WTC11 (cell line): ENCODE results near the gene LTBP2. TPM values are rescaled to one million over a fixed set of nuclear protein-coding genes. Genes with fewer than 3 reads are reported as not detected.

Source experiments
- ATAC-seq: fragments of 200-7000 bp; cut with Tn5 transposase; 2 replicates; pipeline ENCODE4 v1.10.0; 2021; ENCODE audit warnings: mild to moderate bottlenecking, moderate library complexity
- CTCF ChIA-PET: fragments of 300-600 bp; sonication (Branson Sonifier 250); formaldehyde crosslinking; loops from one replicate; lab custom pipeline; 2021; ENCODE audit warnings: antibody characterized with exemption; lab: Charles Lee
- POLR2A ChIA-PET: fragments of 350-600 bp; sonication (Branson Sonifier 250); formaldehyde crosslinking; loops from one replicate; lab custom pipeline; 2021; ENCODE audit warnings: antibody characterized with exemption; lab: Charles Lee
- DNase-seq: peaks from one replicate; pipeline ENCODE4 v3.0.0; 2021; ENCODE audit warnings: low spot score
- H3K27ac Mint-ChIP-seq: 2 replicates; pipeline ENCODE4 v1.8.0; 2021; ENCODE audit warnings: mixed read lengths
- H3K27me3 Mint-ChIP-seq: 2 replicates; pipeline ENCODE4 v1.8.0; 2021; ENCODE audit warnings: low read depth, mild to moderate bottlenecking, moderate library complexity, mixed read lengths
- H3K36me3 Mint-ChIP-seq: 2 replicates; pipeline ENCODE4 v1.8.0; 2021; ENCODE audit warnings: mixed read lengths
- H3K4me1 Mint-ChIP-seq: 2 replicates; pipeline ENCODE4 v1.8.0; 2022; ENCODE audit warnings: mixed read lengths
- H3K4me3 Mint-ChIP-seq: 2 replicates; pipeline ENCODE4 v1.8.0; 2021; ENCODE audit warnings: mild to moderate bottlenecking, moderate library complexity, mixed read lengths
- H3K9me3 Mint-ChIP-seq: 2 replicates; pipeline ENCODE4 v1.8.0; 2021; ENCODE audit warnings: mixed read lengths
- ARID4B ChIP-seq: sonication (generic); formaldehyde crosslinking; IDR thresholded peaks from 2 replicates; pipeline ENCODE4 v1.8.0; 2023; ENCODE audit warnings: missing genetic modification reagents, mild to moderate bottlenecking, borderline replicate concordance
- ATF1 ChIP-seq: sonication (generic); formaldehyde crosslinking; IDR thresholded peaks from 2 replicates; pipeline ENCODE4 v1.8.1; 2023; ENCODE audit warnings: mild to moderate bottlenecking, moderate library complexity, missing genetic modification reagents
- E2F1 ChIP-seq: sonication (generic); formaldehyde crosslinking; IDR thresholded peaks from 2 replicates; pipeline ENCODE4 v1.8.0; 2022; ENCODE audit warnings: mild to moderate bottlenecking, missing genetic modification reagents
- EMX1 ChIP-seq: fragments of 250-450 bp; sonication (Bioruptor Pico); IDR thresholded peaks from 2 replicates; pipeline ENCODE4 v1.8.0; 2021; ENCODE audit warnings: mild to moderate bottlenecking
- ETV6 ChIP-seq: sonication (generic); formaldehyde crosslinking; IDR thresholded peaks from 2 replicates; pipeline ENCODE4 v1.8.1; 2022; ENCODE audit warnings: mild to moderate bottlenecking, missing genetic modification reagents
- HMGA2 ChIP-seq: fragments of 250-450 bp; sonication (Bioruptor Pico); IDR thresholded peaks from 2 replicates; pipeline ENCODE4 v1.4.0; 2021; ENCODE audit warnings: mild to moderate bottlenecking, moderate library complexity
- JAZF1 ChIP-seq: fragments of 250-450 bp; sonication (Bioruptor Pico); IDR thresholded peaks from 2 replicates; pipeline ENCODE4 v1.9.0; 2021; ENCODE audit warnings: moderate library complexity, mild to moderate bottlenecking, inconsistent platforms
- NR2C2 ChIP-seq: sonication (generic); formaldehyde crosslinking; IDR thresholded peaks from 2 replicates; pipeline ENCODE4 v1.8.0; 2022; ENCODE audit warnings: mild to moderate bottlenecking, missing genetic modification reagents
- NR3C1 ChIP-seq: sonication (generic); formaldehyde crosslinking; conservative IDR thresholded peaks from 2 replicates; pipeline ENCODE4 v1.8.1; 2023; ENCODE audit warnings: low read depth, mild to moderate bottlenecking, missing genetic modification reagents
- OVOL2 ChIP-seq: fragments of 250-450 bp; sonication (Bioruptor Pico); IDR thresholded peaks from 2 replicates; pipeline ENCODE4 v1.9.0; 2021; ENCODE audit warnings: mild to moderate bottlenecking, borderline replicate concordance
- STAT6 ChIP-seq: sonication (generic); formaldehyde crosslinking; conservative IDR thresholded peaks from 2 replicates; pipeline ENCODE4 v1.8.1; 2023; ENCODE audit warnings: mild to moderate bottlenecking, low read depth, missing genetic modification reagents, moderate library complexity
- TP53 ChIP-seq: sonication (generic); formaldehyde crosslinking; IDR thresholded peaks from 2 replicates; pipeline ENCODE4 v1.8.1; 2023; ENCODE audit warnings: mild to moderate bottlenecking, missing genetic modification reagents
- USF1 ChIP-seq: sonication (generic); formaldehyde crosslinking; IDR thresholded peaks from 2 replicates; pipeline ENCODE4 v1.8.0; 2022; ENCODE audit warnings: mild to moderate bottlenecking, missing genetic modification reagents
- ZMAT4 ChIP-seq: fragments of 250-450 bp; sonication (Bioruptor Pico); IDR thresholded peaks from 2 replicates; pipeline ENCODE4 v1.9.0; 2021; ENCODE audit warnings: mild to moderate bottlenecking
- ZNF138 ChIP-seq: sonication (generic); formaldehyde crosslinking; conservative IDR thresholded peaks from 2 replicates; pipeline ENCODE4 v1.8.1; 2022; ENCODE audit warnings: mild to moderate bottlenecking, moderate library complexity, missing genetic modification reagents
- ZNF232 ChIP-seq: sonication (generic); formaldehyde crosslinking; IDR thresholded peaks from 2 replicates; pipeline ENCODE4 v1.8.0; 2022; ENCODE audit warnings: mild to moderate bottlenecking, missing genetic modification reagents
- ZNF281 ChIP-seq: sonication (generic); formaldehyde crosslinking; IDR thresholded peaks from 2 replicates; pipeline ENCODE4 v1.8.0; 2023; ENCODE audit warnings: mild to moderate bottlenecking, missing genetic modification reagents
- ZNF423 ChIP-seq: fragments of 250-450 bp; sonication (Bioruptor Pico); IDR thresholded peaks from 2 replicates; pipeline ENCODE4 v2.1.2; 2022; ENCODE audit warnings: mild to moderate bottlenecking, moderate library complexity
- ZNF512 ChIP-seq: sonication (generic); formaldehyde crosslinking; IDR thresholded peaks from 2 replicates; pipeline ENCODE4 v1.8.1; 2022; ENCODE audit warnings: missing genetic modification reagents, borderline replicate concordance
- total RNA-seq: library from RNA; stranded (reverse); gene quantifications from 3 replicates; pipeline ENCODE4 v1.2.3, GENCODE V29; 2021

Gene LTBP2
- total RNA-seq, 1 experiment from 2014 or later, result 1.2 TPM

GRCh38 chr14:74599946-74600345 is 12.1 kb downstream of the LTBP2 start (continued):
- no peak for TF ChIP-seq NR2C2 (CRISPR knock-in tag)
- TF ChIP-seq ATF1 (CRISPR knock-in tag), result no peak
- no peak for TF ChIP-seq STAT6

GRCh38 chr14:74599321-74599761 is 12.7 kb downstream of the LTBP2 start:
- ChIA-PET POLR2A (interaction anchor here (1.4 kb wide), 1 partner anchor 10 kb away, joined by 4 read pairs; no protein-coding TSS in a partner anchor), CTCF (interaction anchor here (1.2 to 2.1 kb wide), 4 partner anchors 10 to 97 kb away, joined by 4 to 12 read pairs (median 8); no protein-coding TSS in a partner anchor)
- Mint-ChIP-seq H3K4me1 (no peaks in the 10 kb centered on the region), H3K27ac (no peak overlapping the region), H3K36me3 (no peaks in the 10 kb centered on the region), H3K27me3 (no peaks in the 10 kb centered on the region), H3K4me3 (no peak overlapping the region), H3K9me3 (no peaks in the 10 kb centered on the region)
- ATAC-seq, result no peak
- DNase-seq, result no peak
- TF ChIP-seq ZNF138 (CRISPR knock-in tag) (no peak), ZNF423 (CRISPR knock-in tag) (no peak), TP53 (CRISPR knock-in tag) (no peak), STAT6 (no peak), HMGA2 (no peak), ZNF512 (CRISPR knock-in tag) (no peak), JAZF1 (CRISPR knock-in tag) (no peak), E2F1 (CRISPR knock-in tag) (no peak), ATF1 (CRISPR knock-in tag) (no peak), ETV6 (no peak), EMX1 (no peak), OVOL2 (no peak), ARID4B (CRISPR knock-in tag) (no peak), ZMAT4 (CRISPR knock-in tag) (no peak), ZNF281 (CRISPR knock-in tag) (no peak), ZNF232 (CRISPR knock-in tag) (no peak), NR3C1 (CRISPR knock-in tag) (no peak), USF1 (no peak)
